Cardiac muscle cell (in vitro differentiated cells and primary cell): ENCODE measurements around the gene KCNQ1. TPM values are rescaled to one million over a fixed set of nuclear protein-coding genes. Genes with fewer than 3 reads are reported as not detected.

Experiments
- DNase-seq, 2 donors: peaks; one replicate each; pipeline versions ENCODE4 v3.0.0 to v3.0.0-alpha.2; 2010 to 2017; ENCODE audit warnings: low read depth in 1 of 2, low spot score in 1 of 2
- H3K27ac ChIP-seq: fragments of 200-600 bp; sonication (generic); 2 replicates; pipeline ENCODE4 v1.5.1; 2016
- H3K27me3 ChIP-seq: fragments of 200-600 bp; sonication (generic); 2 replicates; pipeline ENCODE4 v1.6.0; 2016; ENCODE audit warnings: control low read depth
- H3K36me3 ChIP-seq: fragments of 200-600 bp; sonication (generic); 2 replicates; pipeline ENCODE4 v1.5.1; 2016; ENCODE audit warnings: control low read depth
- H3K4me1 ChIP-seq: fragments of 200-600 bp; sonication (generic); 2 replicates; pipeline ENCODE4 v1.8.1; 2017; ENCODE audit warnings: low read depth, mild to moderate bottlenecking, mixed run types
- H3K4me3 ChIP-seq: fragments of 200-600 bp; sonication (generic); 2 replicates; pipeline ENCODE4 v1.5.1; 2016; ENCODE audit warnings: mild to moderate bottlenecking
- H3K9me3 ChIP-seq: fragments of 200-600 bp; sonication (generic); 2 replicates; pipeline ENCODE4 v1.5.1; 2017; ENCODE audit warnings: low read depth, mild to moderate bottlenecking, control low read depth
- polyA plus RNA-seq: library from polyadenylated mRNA; unstranded; fragments of >200 nt; fragmentation: Nextera tagmentation; extraction: Ambion mirVana; gene quantifications from 2 replicates; pipeline ENCODE4 v1.2.1, GENCODE V29; 2016
- total RNA-seq: library from RNA; depleted of rRNA; stranded (reverse); fragments of >200 nt; gene quantifications from 2 replicates; pipeline ENCODE4 v1.2.3, GENCODE V29; 2016
- TF ChIP-seq, protein P1 (sequence below): IDR thresholded peaks from 2 replicates; pipeline ENCODE4 v1.5.1; 2012; ENCODE audit warnings: low read depth, mild to moderate bottlenecking, low read length

Gene KCNQ1
- total and polyA plus RNA-seq, 2 experiments from 2014 or later = 13.9 to 18.6 TPM

DNA sequence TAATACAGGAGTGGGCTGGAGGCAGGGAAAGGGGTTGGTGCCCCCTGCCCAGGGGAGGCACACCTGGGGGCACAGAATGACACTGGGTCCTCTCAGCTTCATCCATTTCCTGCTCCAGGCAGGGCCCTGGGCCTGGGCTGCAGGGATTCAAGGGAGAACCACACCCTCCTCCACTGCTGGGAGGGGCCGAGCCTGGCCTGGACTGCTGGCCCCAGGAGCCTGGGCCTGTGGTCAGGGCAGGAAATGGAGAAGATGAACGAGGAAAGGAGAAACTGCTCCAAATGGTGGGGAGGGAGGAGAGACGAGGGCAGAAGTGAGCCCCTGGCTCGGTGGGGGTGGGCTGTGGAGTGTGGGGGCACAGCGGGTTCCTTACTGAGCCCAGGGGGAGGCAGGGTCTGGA is 293.1 kb downstream of the KCNQ1 start:
- H3K27ac ChIP-seq = no peak overlapping the region
- H3K4me3 ChIP-seq = no peak overlapping the region
- no peaks in the 10 kb centered on the region for H3K27me3 ChIP-seq
- peak in 1 of 2 donors; percentile 69 for DNase-seq
- no peaks in the 10 kb centered on the region for H3K9me3 ChIP-seq
- H3K4me1 ChIP-seq = peaks cover 6% of the 10 kb centered on the region
- H3K36me3 ChIP-seq = no peaks in the 10 kb centered on the region
- TF ChIP-seq, protein P1, sequence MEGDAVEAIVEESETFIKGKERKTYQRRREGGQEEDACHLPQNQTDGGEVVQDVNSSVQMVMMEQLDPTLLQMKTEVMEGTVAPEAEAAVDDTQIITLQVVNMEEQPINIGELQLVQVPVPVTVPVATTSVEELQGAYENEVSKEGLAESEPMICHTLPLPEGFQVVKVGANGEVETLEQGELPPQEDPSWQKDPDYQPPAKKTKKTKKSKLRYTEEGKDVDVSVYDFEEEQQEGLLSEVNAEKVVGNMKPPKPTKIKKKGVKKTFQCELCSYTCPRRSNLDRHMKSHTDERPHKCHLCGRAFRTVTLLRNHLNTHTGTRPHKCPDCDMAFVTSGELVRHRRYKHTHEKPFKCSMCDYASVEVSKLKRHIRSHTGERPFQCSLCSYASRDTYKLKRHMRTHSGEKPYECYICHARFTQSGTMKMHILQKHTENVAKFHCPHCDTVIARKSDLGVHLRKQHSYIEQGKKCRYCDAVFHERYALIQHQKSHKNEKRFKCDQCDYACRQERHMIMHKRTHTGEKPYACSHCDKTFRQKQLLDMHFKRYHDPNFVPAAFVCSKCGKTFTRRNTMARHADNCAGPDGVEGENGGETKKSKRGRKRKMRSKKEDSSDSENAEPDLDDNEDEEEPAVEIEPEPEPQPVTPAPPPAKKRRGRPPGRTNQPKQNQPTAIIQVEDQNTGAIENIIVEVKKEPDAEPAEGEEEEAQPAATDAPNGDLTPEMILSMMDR = no peak

DNA sequence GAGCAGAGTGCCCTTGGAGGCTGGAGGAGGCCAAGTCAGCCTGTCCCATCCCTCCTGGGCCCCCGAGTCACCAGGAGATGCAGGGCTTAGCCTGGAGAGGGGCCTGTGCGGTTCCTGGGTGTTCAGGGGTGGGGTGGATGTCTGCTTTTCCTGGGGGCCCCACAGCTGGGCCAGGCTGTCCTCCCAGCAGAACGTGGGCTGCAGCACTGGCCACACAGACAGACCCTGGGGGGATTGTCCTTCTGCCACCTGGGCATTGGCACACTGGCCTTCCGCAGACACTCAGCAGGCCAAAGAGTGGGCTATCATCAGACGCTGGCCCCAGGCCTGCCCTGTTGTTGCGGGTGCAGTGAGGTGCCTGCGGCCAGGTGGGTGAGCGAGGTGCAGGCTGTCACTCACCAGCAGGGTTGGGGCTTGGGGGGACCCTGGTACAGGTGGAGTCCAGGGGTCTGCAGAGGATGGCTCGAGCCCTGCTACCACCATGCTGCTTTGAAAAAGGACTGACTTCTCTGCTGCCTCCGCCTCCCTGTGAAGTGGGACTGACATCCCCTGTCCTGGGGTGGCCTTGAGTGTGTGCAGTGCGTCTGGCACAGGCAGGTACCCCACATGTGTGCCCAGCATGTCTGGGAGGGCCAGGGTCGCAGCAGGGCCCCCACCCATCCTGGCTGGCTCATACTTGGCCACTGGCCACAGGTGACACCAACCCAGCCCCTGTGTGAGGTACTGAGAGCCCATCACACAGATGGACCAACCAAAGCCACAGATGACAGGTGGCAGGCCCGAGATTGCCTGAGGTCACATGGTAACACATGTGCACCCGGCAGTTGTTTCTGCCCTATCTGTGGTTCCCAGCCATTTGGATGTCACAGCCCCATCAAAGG is 294.0 kb downstream of the KCNQ1 start:
- Histone ChIP-seq H3K27me3 (no peaks in the 10 kb centered on the region), H3K4me3 (no peak overlapping the region), H3K9me3 (no peaks in the 10 kb centered on the region), H3K4me1 (peaks cover 6% of the 10 kb centered on the region), H3K27ac (no peak overlapping the region), H3K36me3 (no peaks in the 10 kb centered on the region)
- DNase-seq = no peak
- TF ChIP-seq, protein P1 = no peak

DNA sequence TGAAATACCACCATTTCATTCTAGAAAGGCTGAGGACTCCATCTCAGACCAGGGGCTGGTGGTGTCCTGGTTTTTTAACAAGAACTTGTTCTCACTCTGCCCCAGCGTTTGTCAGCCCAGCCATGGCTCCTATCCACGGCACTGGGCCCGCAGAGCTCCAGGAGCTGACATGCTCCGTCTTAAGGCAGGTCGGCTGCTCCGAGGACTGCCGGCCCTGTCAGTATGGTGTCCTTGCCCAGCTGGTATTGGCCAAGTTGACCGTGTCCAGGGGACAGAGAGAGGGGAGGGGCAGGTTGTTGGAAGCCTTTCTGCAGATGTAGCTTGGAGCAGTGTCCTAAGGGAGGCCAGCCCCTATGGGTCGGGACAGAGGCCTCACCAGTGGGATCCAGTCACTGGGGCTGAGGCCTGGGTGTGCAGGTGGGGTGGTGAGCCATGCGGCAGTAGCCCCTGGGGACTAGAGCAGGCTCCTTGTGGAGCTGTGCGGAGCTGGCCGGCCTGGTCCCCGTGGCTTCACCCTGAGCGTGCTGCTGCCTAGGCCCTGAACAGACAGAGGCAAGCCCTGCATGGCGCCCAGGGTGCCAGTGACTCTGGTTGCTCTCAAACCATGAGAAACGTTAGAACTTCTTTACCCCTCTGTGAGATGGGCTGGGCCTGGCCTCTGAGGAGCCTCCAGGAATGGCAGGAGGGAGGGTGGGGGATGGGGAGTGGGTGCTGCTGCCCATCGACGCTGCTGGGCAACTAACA is 294.9 kb downstream of the KCNQ1 start:
- DNase-seq = no peak
- Histone ChIP-seq H3K9me3 (no peaks in the 10 kb centered on the region), H3K27ac (no peak overlapping the region), H3K4me1 (peaks cover 6% of the 10 kb centered on the region), H3K27me3 (no peaks in the 10 kb centered on the region), H3K4me3 (no peak overlapping the region), H3K36me3 (no peaks in the 10 kb centered on the region)
- TF ChIP-seq, protein P1 = no peak

DNA sequence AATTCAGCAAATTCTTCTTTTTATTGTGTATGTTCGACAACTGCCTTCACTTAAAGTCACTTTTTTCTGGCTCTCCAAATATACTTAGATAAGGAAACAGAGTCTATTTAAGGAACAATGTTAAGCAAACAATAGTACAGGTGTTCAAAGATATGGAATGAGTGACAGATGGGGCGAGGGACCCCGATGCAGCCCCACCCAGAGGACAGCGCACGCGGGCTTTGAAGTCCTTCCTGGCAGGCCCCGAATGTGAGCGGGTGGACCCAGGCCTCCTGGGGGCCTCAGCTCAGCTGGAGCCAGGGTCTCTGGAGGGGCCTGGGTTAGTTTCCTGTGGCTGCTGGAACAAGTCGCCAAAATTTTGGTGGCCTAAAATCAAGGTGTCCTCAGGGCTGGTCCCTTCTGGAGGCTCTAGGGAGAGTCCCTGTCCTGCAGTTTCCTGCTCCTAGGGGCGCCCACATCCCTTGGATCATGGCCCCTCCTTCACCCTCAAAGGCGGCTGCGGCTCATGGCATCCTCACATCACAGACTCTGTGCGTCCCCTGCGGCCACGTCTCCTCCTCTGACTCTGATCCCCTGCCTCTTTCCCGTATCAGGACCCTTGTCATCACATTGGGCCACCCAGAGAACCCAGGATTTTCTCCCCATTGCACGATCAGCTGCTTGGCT is 295.6 kb downstream of the KCNQ1 start:
- H3K27ac ChIP-seq = no peak overlapping the region
- H3K4me3 ChIP-seq = no peak overlapping the region
- TF ChIP-seq, protein P1 = no peak
- no peak for DNase-seq
- peaks cover 6% of the 10 kb centered on the region for H3K4me1 ChIP-seq
- no peaks in the 10 kb centered on the region for H3K9me3 ChIP-seq
- H3K36me3 ChIP-seq = no peaks in the 10 kb centered on the region
- H3K27me3 ChIP-seq = no peaks in the 10 kb centered on the region

DNA sequence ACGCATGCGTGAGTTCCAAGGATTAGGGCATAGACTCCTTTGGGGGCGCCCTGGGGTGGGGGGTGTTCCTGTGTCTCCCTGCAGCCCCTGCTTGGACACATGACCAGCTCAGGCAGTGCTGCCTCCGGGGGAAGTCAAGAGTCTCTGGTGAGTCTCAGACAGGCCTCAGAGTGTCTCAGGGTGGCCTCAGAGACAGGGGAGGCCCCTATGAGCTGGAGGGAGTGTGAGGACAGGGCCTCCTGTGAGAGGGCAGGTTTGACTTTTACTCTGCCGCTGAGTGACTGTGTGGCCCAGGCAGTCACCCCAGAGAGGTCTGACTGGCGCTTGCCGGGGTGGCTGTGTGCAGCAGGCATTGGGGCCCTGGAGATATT is 296.2 kb downstream of the KCNQ1 start:
- no peak for DNase-seq
- H3K27me3 ChIP-seq = no peaks in the 10 kb centered on the region
- TF ChIP-seq, protein P1 = no peak
- no peaks in the 10 kb centered on the region for H3K9me3 ChIP-seq
- no peak overlapping the region for H3K27ac ChIP-seq
- H3K4me1 ChIP-seq = peaks cover 6% of the 10 kb centered on the region
- H3K36me3 ChIP-seq = no peaks in the 10 kb centered on the region
- H3K4me3 ChIP-seq = no peak overlapping the region
